ENCODE data around the gene A2M. TPM values are rescaled to one million over a fixed set of nuclear protein-coding genes. Genes with fewer than 3 reads are reported as not detected.

Gene A2M
- total and polyA plus RNA-seq, 9 of the 15 experiments (the other 6 are each of a cell fraction or from before 2014, with no cell fraction given), result 0.08 to 2.3 TPM; not detected in 7

DNA sequence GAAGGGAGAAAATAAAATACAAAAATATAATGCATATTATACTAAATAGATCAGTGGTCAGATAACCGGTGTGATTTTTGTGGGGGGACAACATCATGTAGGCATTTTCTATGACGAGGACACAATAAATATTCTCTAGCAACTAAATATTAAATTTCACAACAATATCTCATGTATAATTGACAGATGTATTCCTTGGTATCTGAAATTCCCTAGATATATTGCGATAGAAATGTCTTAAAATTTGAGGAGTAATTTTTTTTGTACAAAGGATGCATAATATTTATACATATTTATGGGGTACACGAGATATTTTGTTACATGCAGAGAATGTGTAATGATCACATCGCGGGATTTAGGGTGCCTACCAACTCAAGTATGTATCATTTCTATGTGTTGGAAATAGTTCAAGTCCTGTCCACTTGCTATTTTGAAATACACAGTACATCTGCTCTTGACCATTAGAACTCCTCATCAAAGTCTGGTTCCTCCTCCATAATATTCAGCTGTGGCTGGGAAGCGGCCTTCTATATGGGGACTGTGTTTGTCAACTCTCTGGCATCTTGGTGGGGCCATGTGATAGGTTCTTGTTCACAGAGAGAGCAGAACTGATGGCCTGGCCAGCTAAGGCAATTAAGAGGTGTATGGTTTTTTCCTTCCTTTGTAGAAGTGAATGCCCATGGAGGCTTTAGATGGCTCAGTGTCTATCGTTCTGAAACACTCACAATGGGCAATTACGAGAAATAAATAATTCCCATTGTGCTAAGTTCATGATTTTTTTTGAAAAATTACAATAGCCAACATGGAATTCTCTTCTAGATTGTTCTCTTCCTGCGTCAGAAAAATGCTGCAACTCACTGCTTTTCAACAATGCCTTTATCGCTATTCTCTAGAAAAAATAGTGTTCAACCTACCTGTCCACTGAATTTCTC lies 8.8 kb downstream of the A2M start:
- Histone ChIP-seq H3K4me2 (ENCODE audit: insufficient read depth, low read length) (no peak overlapping the region), H4K20me1 (replicated peaks; ENCODE audit: control insufficient read depth, insufficient read depth, low read length) (no peaks in the 10 kb centered on the region), H3K79me2 (ENCODE audit: control insufficient read depth, insufficient read depth, low read length) (no peaks in the 10 kb centered on the region), H3K36me3 (ENCODE audit: control insufficient read depth, insufficient read depth, low read length) (no peaks in the 10 kb centered on the region), H3K4me3 (no peak overlapping the region), H3K27ac (ENCODE audit: extremely low read depth, low read depth, low read length) (no peak overlapping the region), H2AFZ (ENCODE audit: low read depth, low read length) (no peak overlapping the region), H3K27me3 (ENCODE audit: control insufficient read depth in 2 of 2, insufficient read depth in 2 of 2, low read length in 2 of 2) (peaks cover 0 to 2% of the 10 kb centered on the region in 2 experiments; a peak in 1 of 5 replicates), H3K9me1 (ENCODE audit: control insufficient read depth, insufficient read depth, low read length) (no peaks in the 10 kb centered on the region), H3K4me1 (replicated peaks in 1 of 2; ENCODE audit: control insufficient read depth in 2 of 2, insufficient read depth in 2 of 2, low read length in 2 of 2) (no peaks in the 10 kb centered on the region), H3K9ac (ENCODE audit: insufficient read depth in 1 of 2, low read depth in 2 of 2, low read length in 2 of 2) (no peak overlapping the region), H3K9me3 (replicated peaks; ENCODE audit: control insufficient read depth, insufficient read depth, low read depth, low read length) (no peaks in the 10 kb centered on the region)
- ATAC-seq, result no peak
- no TSS peak for BruUV-seq (replicated peaks)
- no peak for FAIRE-seq
- ChIA-PET CTCF (ENCODE audit: low intra/inter-chr PET ratio) (no interaction called here), POLR2A (no interaction called here)
- in situ Hi-C loops (cut with MboI), result no loop called here
- DNase-seq (ENCODE audit: extremely low read depth in 1 of 4, low spot score in 3 of 4), result no peak
- intact Hi-C loops (cut with micrococcal nuclease), result no loop called here
- 3% methylated on average over 10 of the region's 11 CpGs for WGBS (ENCODE audit: insufficient coverage, low coverage, missing lambda C conversion rate)
- TF ChIP-seq RFX1 (IDR thresholded peaks at IDR 0.05) (no peak), ILK (tag; IDR thresholded peaks at IDR 0.05; ENCODE audit: borderline replicate concordance, low read depth) (no peak), FOS (IDR thresholded peaks at IDR 0.05; ENCODE audit: extremely low read depth, insufficient read length) (no peak), MED1 (CRISPR knock-in tag; IDR thresholded peaks at IDR 0.05; ENCODE audit: borderline replicate concordance) (no peak), CTCFL (IDR thresholded peaks at IDR 0.05; ENCODE audit: borderline replicate concordance, insufficient read depth, low read depth, low read length, poor library complexity, severe bottlenecking) (no peak), HCFC1 (IDR thresholded peaks at IDR 0.05; ENCODE audit: low read depth, low read length) (no peak), TSC22D4 (tag; IDR thresholded peaks at IDR 0.05) (no peak), CHD1 (IDR thresholded peaks at IDR 0.05; ENCODE audit: low read length) (no peak), FOXM1 (IDR thresholded peaks at IDR 0.05; ENCODE audit: low read depth) (no peak), FOXM1 (CRISPR knock-in tag; IDR thresholded peaks at IDR 0.05; ENCODE audit: low read depth) (no peak), BACH1 (tag; IDR thresholded peaks at IDR 0.05) (no peak), MEF2A (IDR thresholded peaks at IDR 0.05; ENCODE audit: control insufficient read depth, low read depth, low read length) (no peak), CHCHD3 (CRISPR knock-in tag; IDR thresholded peaks at IDR 0.05) (no peak), FUS (optimal IDR thresholded peaks at IDR 0.05; ENCODE audit: low read depth, low read length) (no peak)
- TF ChIP-seq, protein P1, sequence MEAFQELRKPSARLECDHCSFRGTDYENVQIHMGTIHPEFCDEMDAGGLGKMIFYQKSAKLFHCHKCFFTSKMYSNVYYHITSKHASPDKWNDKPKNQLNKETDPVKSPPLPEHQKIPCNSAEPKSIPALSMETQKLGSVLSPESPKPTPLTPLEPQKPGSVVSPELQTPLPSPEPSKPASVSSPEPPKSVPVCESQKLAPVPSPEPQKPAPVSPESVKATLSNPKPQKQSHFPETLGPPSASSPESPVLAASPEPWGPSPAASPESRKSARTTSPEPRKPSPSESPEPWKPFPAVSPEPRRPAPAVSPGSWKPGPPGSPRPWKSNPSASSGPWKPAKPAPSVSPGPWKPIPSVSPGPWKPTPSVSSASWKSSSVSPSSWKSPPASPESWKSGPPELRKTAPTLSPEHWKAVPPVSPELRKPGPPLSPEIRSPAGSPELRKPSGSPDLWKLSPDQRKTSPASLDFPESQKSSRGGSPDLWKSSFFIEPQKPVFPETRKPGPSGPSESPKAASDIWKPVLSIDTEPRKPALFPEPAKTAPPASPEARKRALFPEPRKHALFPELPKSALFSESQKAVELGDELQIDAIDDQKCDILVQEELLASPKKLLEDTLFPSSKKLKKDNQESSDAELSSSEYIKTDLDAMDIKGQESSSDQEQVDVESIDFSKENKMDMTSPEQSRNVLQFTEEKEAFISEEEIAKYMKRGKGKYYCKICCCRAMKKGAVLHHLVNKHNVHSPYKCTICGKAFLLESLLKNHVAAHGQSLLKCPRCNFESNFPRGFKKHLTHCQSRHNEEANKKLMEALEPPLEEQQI (IDR thresholded peaks at IDR 0.05), result no peak

Data from K562 (cell line).